BLaER1 treated with 17β-estradiol and CSF1 and Interleukin-3, amounts not matched to agents 10 nM and 100 nM (cell line): Measurements from ENCODE around the gene GARIN3.

Source experiments
- H3K27ac ChIP-seq, 11 experiments: shearing (Covaris generic); formaldehyde crosslinking; 2 replicates each; pipeline ENCODE4 v1.8.1; 2022
- H3K27me3 ChIP-seq, 11 experiments: shearing (Covaris generic); formaldehyde crosslinking; 2 replicates each; pipeline ENCODE4 v1.8.1; 2022
- H3K36me3 ChIP-seq, 11 experiments: shearing (Covaris generic); formaldehyde crosslinking; 2 replicates each; pipeline ENCODE4 v1.8.1; 2022
- H3K4me1 ChIP-seq, 10 experiments: shearing (Covaris generic); formaldehyde crosslinking; 2 replicates each; pipeline ENCODE4 v1.8.1; 2022
- H3K4me2 ChIP-seq, 11 experiments: shearing (Covaris generic); formaldehyde crosslinking; 2 replicates each; pipeline ENCODE4 v1.8.1; 2022
- H3K4me3 ChIP-seq, 10 experiments: shearing (Covaris generic); formaldehyde crosslinking; 2 replicates each; pipeline ENCODE4 v1.8.1; 2022
- H3K9ac ChIP-seq, 11 experiments: shearing (Covaris generic); formaldehyde crosslinking; 2 replicates each; pipeline ENCODE4 v1.8.1; 2022
- H3K9me3 ChIP-seq, 11 experiments: shearing (Covaris generic); formaldehyde crosslinking; replicated peaks in 1 of 11; 2 replicates each; pipeline ENCODE4 v1.8.1; 2022
- H4K20me1 ChIP-seq, 11 experiments: shearing (Covaris generic); formaldehyde crosslinking; 2 replicates each; pipeline ENCODE4 v1.8.1; 2022
- Cebpa-rat ChIP-seq, 11 experiments: shearing (Covaris generic); IDR thresholded peaks; 2 replicates each; pipeline ENCODE4 v1.8.1; 2022

GARIN3 gene

GRCh38 chr5:157177953-157178352 is 11.9 kb upstream of the GARIN3 start:
- Histone ChIP-seq H3K36me3 (no peaks in the 10 kb centered on the region), H3K4me1 (peaks cover 3 to 14% (median 5%) of the 10 kb centered on the region in 10 experiments), H3K4me2 (no peak overlapping the region; a peak in 1 of 22 replicates), H3K27ac (no peak overlapping the region), H3K9me3 (peaks cover 0 to 25% (median 20%) of the 10 kb centered on the region in 11 experiments; a peak in 14 of 22 replicates), H4K20me1 (no peaks in the 10 kb centered on the region), H3K4me3 (no peak overlapping the region), H3K27me3 (no peaks in the 10 kb centered on the region), H3K9ac (no peak overlapping the region)
- TF ChIP-seq Cebpa-rat (IDR thresholded peaks at IDR 0.05) = no peak

GRCh38 chr5:157175071-157175612 is 9.1 kb upstream of the GARIN3 start:
- H3K4me3 ChIP-seq = no peak overlapping the region
- peaks cover 0 to 8% (median 0%) of the 10 kb centered on the region in 11 experiments; a peak in 2 of 22 replicates for H3K36me3 ChIP-seq
- TF ChIP-seq Cebpa-rat (IDR thresholded peaks at IDR 0.05) = no peak
- H3K27ac ChIP-seq = no peak overlapping the region
- H3K9me3 ChIP-seq = peaks cover 11 to 40% (median 31%) of the 10 kb centered on the region in 11 experiments
- no peaks in the 10 kb centered on the region for H3K27me3 ChIP-seq
- no peak overlapping the region for H3K4me2 ChIP-seq
- H3K4me1 ChIP-seq = peaks cover 16 to 40% (median 24%) of the 10 kb centered on the region in 10 experiments
- H4K20me1 ChIP-seq = no peaks in the 10 kb centered on the region
- H3K9ac ChIP-seq = no peak overlapping the region

GRCh38 chr5:157172403-157172802 is 6.3 kb upstream of the GARIN3 start:
- no peaks in the 10 kb centered on the region for H4K20me1 ChIP-seq
- no peaks in the 10 kb centered on the region for H3K27me3 ChIP-seq
- peaks cover 17 to 58% (median 33%) of the 10 kb centered on the region in 10 experiments for H3K4me1 ChIP-seq
- peak overlapping the region in 6 of 10 experiments; percentile 3 to 48 (median 23); a peak in 7 of 20 replicates for H3K4me3 ChIP-seq
- TF ChIP-seq Cebpa-rat (IDR thresholded peaks at IDR 0.05) = peak in 1 of 11 experiments; percentile 16; a peak in 1 of 22 replicates
- H3K27ac ChIP-seq = peak overlapping the region in 9 of 11 experiments; percentile 39 to 81 (median 64); a peak in 18 of 22 replicates
- H3K9me3 ChIP-seq = peaks cover 16 to 59% (median 49%) of the 10 kb centered on the region in 11 experiments
- peak overlapping the region; percentile 1 to 71 (median 30); a peak in 17 of 22 replicates for H3K9ac ChIP-seq
- peaks cover 0 to 14% (median 0%) of the 10 kb centered on the region in 11 experiments; a peak in 2 of 22 replicates for H3K36me3 ChIP-seq
- peak overlapping the region; percentile 63 to 87 (median 80) for H3K4me2 ChIP-seq

- Histone ChIP-seq H3K9me3 (peaks cover 16 to 48% (median 37%) of the 10 kb centered on the region in 11 experiments), H3K9ac (no peak overlapping the region), H3K27me3 (no peaks in the 10 kb centered on the region), H3K4me1 (peaks cover 16 to 70% (median 48%) of the 10 kb centered on the region in 10 experiments), H3K36me3 (peaks cover 0 to 14% (median 0%) of the 10 kb centered on the region in 11 experiments; a peak in 2 of 22 replicates), H4K20me1 (no peaks in the 10 kb centered on the region), H3K4me2 (peak overlapping the region in 7 of 11 experiments; percentile 17 to 84 (median 66); a peak in 11 of 22 replicates), H3K4me3 (peak overlapping the region in 1 of 10 experiments; percentile 7; a peak in 1 of 20 replicates), H3K27ac (peak overlapping the region in 4 of 11 experiments; percentile 7 to 46 (median 24); a peak in 3 of 22 replicates)
- TF ChIP-seq Cebpa-rat (IDR thresholded peaks at IDR 0.05) = no peak
Measured at GRCh38 chr5:157168286-157168685, 2.2 kb upstream of the GARIN3 start.

- Histone ChIP-seq H3K27ac (peak overlapping the region in 5 of 11 experiments; percentile 17 to 69 (median 45); a peak in 8 of 22 replicates), H3K4me1 (peaks cover 6 to 59% (median 37%) of the 10 kb centered on the region in 10 experiments), H3K9ac (peak overlapping the region in 4 of 11 experiments; percentile 30 to 62 (median 44); a peak in 6 of 22 replicates), H3K4me2 (peak overlapping the region in 10 of 11 experiments; percentile 5 to 84 (median 54); a peak in 18 of 22 replicates), H3K36me3 (peaks cover 0 to 14% (median 0%) of the 10 kb centered on the region in 11 experiments; a peak in 2 of 22 replicates), H4K20me1 (no peaks in the 10 kb centered on the region), H3K4me3 (peak overlapping the region in 2 of 10 experiments; percentile 9 to 22; a peak in 2 of 20 replicates), H3K27me3 (no peaks in the 10 kb centered on the region), H3K9me3 (peaks cover 16 to 59% (median 37%) of the 10 kb centered on the region in 11 experiments)
- no peak for TF ChIP-seq Cebpa-rat (IDR thresholded peaks at IDR 0.05)
Measured at GRCh38 chr5:157167214-157167621, 1.2 kb upstream of the GARIN3 start.

- H3K4me3 ChIP-seq = no peak overlapping the region
- peaks cover 0 to 44% (median 28%) of the 10 kb centered on the region in 10 experiments; a peak in 16 of 20 replicates for H3K4me1 ChIP-seq
- H3K9me3 ChIP-seq = peaks cover 11 to 51% (median 31%) of the 10 kb centered on the region in 11 experiments
- H3K27me3 ChIP-seq = no peaks in the 10 kb centered on the region
- no peaks in the 10 kb centered on the region for H4K20me1 ChIP-seq
- no peak overlapping the region for H3K9ac ChIP-seq
- H3K27ac ChIP-seq = no peak overlapping the region
- H3K36me3 ChIP-seq = peaks cover 0 to 9% (median 0%) of the 10 kb centered on the region in 11 experiments; a peak in 2 of 22 replicates
- peak overlapping the region in 4 of 11 experiments; percentile 66 to 84 (median 70); a peak in 4 of 22 replicates for H3K4me2 ChIP-seq
- no peak for TF ChIP-seq Cebpa-rat (IDR thresholded peaks at IDR 0.05)
Measured at GRCh38 chr5:157165668-157166067, 396 bp downstream of the GARIN3 start.

- Histone ChIP-seq H3K9me3 (peaks cover 7 to 47% (median 27%) of the 10 kb centered on the region in 11 experiments), H3K36me3 (peaks cover 0 to 6% (median 0%) of the 10 kb centered on the region in 11 experiments; a peak in 1 of 22 replicates), H3K4me2 (0 out of 22 replicates have a peak overlapping the region, but pooled peaks of 1 of the 11 experiments have one; percentile 72), H3K9ac (no peak overlapping the region), H3K27ac (no peak overlapping the region), H3K27me3 (no peaks in the 10 kb centered on the region), H3K4me1 (peaks cover 0 to 41% (median 28%) of the 10 kb centered on the region in 10 experiments; a peak in 16 of 20 replicates), H4K20me1 (no peaks in the 10 kb centered on the region), H3K4me3 (no peak overlapping the region)
- TF ChIP-seq Cebpa-rat (IDR thresholded peaks at IDR 0.05) = no peak
Measured at GRCh38 chr5:157165261-157165660, 803 bp downstream of the GARIN3 start.

GRCh38 chr5:157164521-157164920 is 1.5 kb downstream of the GARIN3 start:
- no peak overlapping the region for H3K27ac ChIP-seq
- H3K4me2 ChIP-seq = no peak overlapping the region
- no peak for TF ChIP-seq Cebpa-rat (IDR thresholded peaks at IDR 0.05)
- H3K9me3 ChIP-seq = peaks cover 0 to 40% (median 19%) of the 10 kb centered on the region in 11 experiments; a peak in 18 of 22 replicates
- H4K20me1 ChIP-seq = no peaks in the 10 kb centered on the region
- H3K36me3 ChIP-seq = peaks cover 0 to 6% (median 0%) of the 10 kb centered on the region in 11 experiments; a peak in 1 of 22 replicates
- no peak overlapping the region for H3K4me3 ChIP-seq
- H3K9ac ChIP-seq = no peak overlapping the region
- peaks cover 0 to 41% (median 28%) of the 10 kb centered on the region in 10 experiments; a peak in 16 of 20 replicates for H3K4me1 ChIP-seq
- H3K27me3 ChIP-seq = no peaks in the 10 kb centered on the region
